ENCODE data around the gene MAPK1.

- TF ChIP-seq CTCF (conservative IDR thresholded peaks at IDR 0.05; ENCODE audit: low read length) (no peak), EZH2phosphoT487 (IDR thresholded peaks at IDR 0.05; ENCODE audit: borderline replicate concordance, low read depth, low read length) (no peak)
Observed at GRCh38 chr22:21828268-21828638, 39.2 kb downstream of the MAPK1 start.
